ENCODE data around the gene ZCCHC24. TPM values are rescaled to one million over a fixed set of nuclear protein-coding genes. Genes with fewer than 3 reads are reported as not detected.

Gene ZCCHC24
- total RNA-seq, 1 experiment from 2014 or later: 3.8 TPM

GRCh38 chr10:79443338-79444198 lies 1.9 kb downstream of the ZCCHC24 start:
- Histone ChIP-seq H3T11ph (ENCODE audit: low read length) (no peak overlapping the region), H3K9ac (ENCODE audit: extremely low read depth, insufficient read length, low read length) (no peak overlapping the region), H3K56ac (ENCODE audit: insufficient read length, low read depth, low read length) (no peak overlapping the region), H3K4me1 (ENCODE audit: insufficient read depth, low read length) (0 out of 2 replicates have a peak, but pooled peaks cover under 1% of the 10 kb centered on the region), H3K79me1 (ENCODE audit: insufficient read depth, low read depth, low read length, poor library complexity, severe bottlenecking) (no peaks in the 10 kb centered on the region), H2BK20ac (ENCODE audit: low read depth, low read length, poor library complexity, severe bottlenecking) (no peak overlapping the region), H2BK5ac (ENCODE audit: insufficient read length, low read length) (no peak overlapping the region), H3K4me2 (ENCODE audit: insufficient read depth, insufficient read length, low read length) (peak overlapping the region; percentile 81), H2AK5ac (ENCODE audit: insufficient read length, low read length) (no peak overlapping the region), H4K8ac (replicated peaks; ENCODE audit: insufficient read length, low read depth, low read length) (no peak overlapping the region), H2BK120ac (ENCODE audit: low read depth, low read length, poor library complexity, severe bottlenecking) (no peak overlapping the region), H3K9me3 (ENCODE audit: control insufficient read depth, low read depth, low read length) (no peaks in the 10 kb centered on the region), H2BK12ac (ENCODE audit: insufficient read length, low read depth, low read length) (no peak overlapping the region), H3K79me2 (ENCODE audit: insufficient read depth, low read length) (no peaks in the 10 kb centered on the region), H3K18ac (ENCODE audit: insufficient read length, low read depth, low read length) (no peak overlapping the region), H3K23me2 (ENCODE audit: insufficient read length, low read depth, low read length, poor library complexity, severe bottlenecking) (peaks cover 22% of the 10 kb centered on the region), H4K5ac (ENCODE audit: insufficient read length, low read depth, low read length) (no peak overlapping the region), H3K27ac (ENCODE audit: insufficient read length, low read depth, low read length) (no peak overlapping the region), H3K14ac (ENCODE audit: insufficient read depth, low read length) (no peak overlapping the region), H3K27me3 (ENCODE audit: insufficient read depth, low read length) (peaks cover 9% of the 10 kb centered on the region; the same call in 1 of the 2 replicates), H4K91ac (ENCODE audit: insufficient read length, low read depth, low read length) (no peak overlapping the region), H2BK15ac (ENCODE audit: low read depth, low read length) (no peak overlapping the region), H2AFZ (ENCODE audit: low read length) (no peak overlapping the region), H3K23ac (ENCODE audit: insufficient read length, low read depth, low read length) (no peak overlapping the region), H3K4ac (ENCODE audit: low read depth, low read length) (no peak overlapping the region), H4K20me1 (ENCODE audit: control insufficient read depth, insufficient read depth, insufficient read length) (no peaks in the 10 kb centered on the region)
- no peak overlapping the region for H3K27ac Mint-ChIP-seq
- peaks cover 0 to 2% of the 10 kb centered on the region in 2 experiments; a peak in 1 of 5 replicates for H3K9me3 Mint-ChIP-seq
- no peak for DNase-seq
- peak overlapping the region; percentile 72 to 87 for H3K4me3 Mint-ChIP-seq
- H3K4me1 Mint-ChIP-seq: peaks cover 19 to 24% of the 10 kb centered on the region in 2 experiments
- WGBS (ENCODE audit: extremely low coverage, insufficient read length, low lambda C conversion rate): no CpG with 5 or more reads among the region's 11 CpGs
- no peak for TF ChIP-seq CTCF (conservative IDR thresholded peaks at IDR 0.05)
- no peaks in the 10 kb centered on the region; a peak in 2 of 7 replicates for H3K36me3 Mint-ChIP-seq (ENCODE audit: insufficient read depth in 1 of 3, low read depth in 3 of 3)
- H3K27me3 Mint-ChIP-seq (ENCODE audit: low read depth): peaks cover 56% of the 10 kb centered on the region
